HG03135 (cell line): Measurements from ENCODE around the gene PLA2G1B.

Experiments used
- ATAC-seq: cut with Tn5 transposase; IDR thresholded peaks from one replicate; pipeline ENCODE4 v1.9.1; 2021; ENCODE audit warnings: mild to moderate bottlenecking, moderate library complexity; ENCODE audit not compliant: unreplicated experiment

PLA2G1B gene

GRCh38 chr12:120327593-120327992, at the start of gene PLA2G1B:
Gene PLA2G1B, minus strand, starts transcription at chr12:120327779. Its CDS starts 26 bp downstream, at chr12:120327753.
- no peak for ATAC-seq

GRCh38 chr12:120376934-120377572, 49.5 kb upstream of the PLA2G1B start:
- ATAC-seq: no peak

GRCh38 chr12:120376416-120376815, 48.8 kb upstream of the PLA2G1B start:
- ATAC-seq: no peak

- no peak for ATAC-seq
Measured at GRCh38 chr12:120376009-120376408, 48.4 kb upstream of the PLA2G1B start.

- no peak for ATAC-seq
Measured at GRCh38 chr12:120373683-120374082, 46.1 kb upstream of the PLA2G1B start.

GRCh38 chr12:120370343-120371243, 43.0 kb upstream of the PLA2G1B start:
- no peak for ATAC-seq

GRCh38 chr12:120369603-120370342, 42.2 kb upstream of the PLA2G1B start:
- ATAC-seq: no peak

GRCh38 chr12:120368789-120369602, 41.4 kb upstream of the PLA2G1B start, which contains the start of gene MSI1:
Gene MSI1, minus strand, starts transcription at chr12:120369164. Its CDS starts 73 bp downstream, at chr12:120369091.
- no peak for ATAC-seq

GRCh38 chr12:120367924-120368788, 40.6 kb upstream of the PLA2G1B start:
- no peak for ATAC-seq

- ATAC-seq: no peak
Measured at GRCh38 chr12:120367233-120367923, 39.8 kb upstream of the PLA2G1B start.

- no peak for ATAC-seq
Measured at GRCh38 chr12:120366845-120367232, 39.3 kb upstream of the PLA2G1B start.

- no peak for ATAC-seq
Measured at GRCh38 chr12:120366341-120366705, 38.7 kb upstream of the PLA2G1B start.

GRCh38 chr12:120365675-120366340, 38.2 kb upstream of the PLA2G1B start:
- no peak for ATAC-seq

GRCh38 chr12:120364487-120364886, 36.9 kb upstream of the PLA2G1B start:
- ATAC-seq: no peak

- ATAC-seq: no peak
Measured at GRCh38 chr12:120363274-120363855, 35.8 kb upstream of the PLA2G1B start.

GRCh38 chr12:120362516-120363273, 35.1 kb upstream of the PLA2G1B start:
- no peak for ATAC-seq

GRCh38 chr12:120361506-120362208, 34.1 kb upstream of the PLA2G1B start:
- no peak for ATAC-seq
